B cell (primary cell): ENCODE results near the gene JMJD6.

Experiments
- EZH2 ChIP-seq: IDR thresholded peaks from 2 replicates; pipeline ENCODE4 v1.6.1; 2012; ENCODE audit warnings: borderline replicate concordance, low read depth, mild to moderate bottlenecking, moderate library complexity, low read length; ENCODE audit not compliant: insufficient read depth, poor library complexity, severe bottlenecking
- TF ChIP-seq, protein P1 (sequence below): fragments of 200-600 bp; IDR thresholded peaks from one replicate; pipeline ENCODE4 v1.8.0; 2022; ENCODE audit warnings: antibody characterized with exemption, mild to moderate bottlenecking

GRCh38 chr17:76720941-76721340, 5.5 kb downstream of the JMJD6 start:
- TF ChIP-seq, protein P1, sequence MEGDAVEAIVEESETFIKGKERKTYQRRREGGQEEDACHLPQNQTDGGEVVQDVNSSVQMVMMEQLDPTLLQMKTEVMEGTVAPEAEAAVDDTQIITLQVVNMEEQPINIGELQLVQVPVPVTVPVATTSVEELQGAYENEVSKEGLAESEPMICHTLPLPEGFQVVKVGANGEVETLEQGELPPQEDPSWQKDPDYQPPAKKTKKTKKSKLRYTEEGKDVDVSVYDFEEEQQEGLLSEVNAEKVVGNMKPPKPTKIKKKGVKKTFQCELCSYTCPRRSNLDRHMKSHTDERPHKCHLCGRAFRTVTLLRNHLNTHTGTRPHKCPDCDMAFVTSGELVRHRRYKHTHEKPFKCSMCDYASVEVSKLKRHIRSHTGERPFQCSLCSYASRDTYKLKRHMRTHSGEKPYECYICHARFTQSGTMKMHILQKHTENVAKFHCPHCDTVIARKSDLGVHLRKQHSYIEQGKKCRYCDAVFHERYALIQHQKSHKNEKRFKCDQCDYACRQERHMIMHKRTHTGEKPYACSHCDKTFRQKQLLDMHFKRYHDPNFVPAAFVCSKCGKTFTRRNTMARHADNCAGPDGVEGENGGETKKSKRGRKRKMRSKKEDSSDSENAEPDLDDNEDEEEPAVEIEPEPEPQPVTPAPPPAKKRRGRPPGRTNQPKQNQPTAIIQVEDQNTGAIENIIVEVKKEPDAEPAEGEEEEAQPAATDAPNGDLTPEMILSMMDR = no peak
- no peak for TF ChIP-seq EZH2
